Panc1 (cell line): ENCODE measurements around the gene UBR2. TPM values are rescaled to one million over a fixed set of nuclear protein-coding genes. Genes with fewer than 3 reads are reported as not detected.

Experiments used
- ATAC-seq: fragments of 200-7000 bp; cut with Tn5 transposase; 2 replicates; pipeline ENCODE4 v1.9.1; 2020; ENCODE audit warnings: mild to moderate bottlenecking, moderate library complexity
- BruUV-seq: library from RNA; stranded (reverse); fragments of 400-500 nt; replicated peaks from 2 replicates; lab custom pipeline; 2021; lab: Mats Ljungman, UMichigan
- CTCF ChIA-PET: fragments of 300-600 bp; sonication (Branson Sonifier 250); formaldehyde crosslinking; loops from one replicate; lab custom pipeline; 2022; ENCODE audit warnings: antibody characterized with exemption; lab: Charles Lee
- POLR2A ChIA-PET: fragments of 300-600 bp; sonication (Branson Sonifier 250); formaldehyde crosslinking; loops from one replicate; lab custom pipeline; 2022; ENCODE audit warnings: antibody characterized with exemption; lab: Charles Lee
- DNase-seq: peaks from one replicate; pipeline ENCODE4 v3.0.0-alpha.2; 2010; ENCODE audit warnings: low read depth, low spot score
- H3K27ac ChIP-seq: 2 replicates; pipeline ENCODE4 v1.5.1; 2011; ENCODE audit warnings: mild to moderate bottlenecking, low read length, inconsistent platforms
- H3K27me3 ChIP-seq: fragments of 200-500 bp; sonication (Bioruptor generic); 2 replicates; pipeline ENCODE4 v1.6.0; 2014; ENCODE audit warnings: low read length, inconsistent platforms; ENCODE audit not compliant: control insufficient read depth, insufficient read depth
- H3K36me3 ChIP-seq: fragments of 200-500 bp; sonication (Bioruptor generic); 2 replicates; pipeline ENCODE4 v1.5.1; 2014; ENCODE audit warnings: inconsistent platforms, mild to moderate bottlenecking, low read length, moderate library complexity; ENCODE audit not compliant: control insufficient read depth, insufficient read depth
- H3K4me1 ChIP-seq: 2 replicates; pipeline ENCODE4 v1.5.1; 2011; ENCODE audit warnings: inconsistent platforms, mild to moderate bottlenecking, low read length, moderate library complexity; ENCODE audit not compliant: control insufficient read depth, insufficient read depth
- H3K4me3 ChIP-seq, 2 experiments: 2 replicates each; pipeline ENCODE4 v1.5.1; 2011 to 2012; ENCODE audit warnings: low read depth in 2 of 2, low read length in 2 of 2, mild to moderate bottlenecking in 2 of 2, inconsistent platforms in 1 of 2, moderate library complexity in 1 of 2
- H3K9me3 ChIP-seq: fragments of 200-500 bp; sonication (Bioruptor generic); 2 replicates; pipeline ENCODE4 v1.5.1; 2014; ENCODE audit warnings: low read depth, mild to moderate bottlenecking, inconsistent platforms, low read length, moderate library complexity; ENCODE audit not compliant: control insufficient read depth, insufficient read depth
- CTCF ChIP-seq: fragments of 450-650 bp; IDR thresholded peaks from 2 replicates; pipeline ENCODE4 v1.5.1; 2017; ENCODE audit warnings: mild to moderate bottlenecking
- POLR2AphosphoS5 ChIP-seq: IDR thresholded peaks from 2 replicates; pipeline ENCODE4 v1.6.1; 2012; ENCODE audit warnings: mild to moderate bottlenecking, low read depth, low read length, moderate library complexity
- REST ChIP-seq, 2 experiments: IDR thresholded peaks; 2 replicates each; pipeline ENCODE4 v1.6.1; 2011 to 2012; ENCODE audit warnings: low read depth in 2 of 2, control low read depth in 1 of 2, low read length in 1 of 2, mild to moderate bottlenecking in 1 of 2, moderate library complexity in 1 of 2; ENCODE audit not compliant: insufficient read depth in 1 of 2
- SIN3A ChIP-seq: IDR thresholded peaks from 2 replicates; pipeline ENCODE4 v1.6.1; 2012; ENCODE audit warnings: low read depth, mild to moderate bottlenecking, low read length, moderate library complexity, borderline replicate concordance; ENCODE audit not compliant: insufficient read depth
- TCF7L2 ChIP-seq: IDR thresholded peaks from 2 replicates; pipeline ENCODE4 v1.6.1; 2011; ENCODE audit warnings: mild to moderate bottlenecking, low read depth, low read length, inconsistent platforms
- in situ Hi-C: cut with HindIII; loops from 2 replicates; pipeline ENCODE4 v1.10.0; 2016; ENCODE audit warnings: low sequenced_read_pairs, low pct_unique_long_range_greater_than_20kb
- intact Hi-C: fragments of 100-400 bp; cut with micrococcal nuclease; formaldehyde crosslinking; loops from one replicate; pipeline ENCODE4 v1.10.0; 2022; ENCODE audit not compliant: unreplicated experiment
- total RNA-seq: library from RNA; stranded (reverse); gene quantifications from one replicate; pipeline ENCODE4 v1.2.1, GENCODE V29; 2021; ENCODE audit not compliant: unreplicated experiment

Gene UBR2
- total RNA-seq, 1 experiment from 2014 or later: 19.1 TPM

GRCh38 chr6:42708096-42708495 lies 144.3 kb downstream of the UBR2 start:
- H3K27me3 ChIP-seq: no peaks in the 10 kb centered on the region
- DNase-seq: no peak
- intact Hi-C loops: no loop called here
- no peaks in the 10 kb centered on the region for H3K36me3 ChIP-seq
- in situ Hi-C loops: no loop called here
- no peaks in the 10 kb centered on the region for H3K9me3 ChIP-seq
- no peak for ATAC-seq
- ChIA-PET POLR2A (no interaction called here), CTCF (no interaction called here)
- no peak overlapping the region for H3K4me3 ChIP-seq
- no peak overlapping the region for H3K27ac ChIP-seq
- TF ChIP-seq SIN3A: no peak
- no peak for TF ChIP-seq POLR2AphosphoS5
- TF ChIP-seq CTCF: no peak
- TF ChIP-seq REST (IDR thresholded peaks at IDR 0.05; ENCODE audit: insufficient read depth in 1 of 2, low read depth in 2 of 2, low read length in 1 of 2): no peak
- TF ChIP-seq TCF7L2: no peak
- BruUV-seq: no TSS peak
- H3K4me1 ChIP-seq: no peaks in the 10 kb centered on the region

GRCh38 chr6:42709871-42710270 lies 146.0 kb downstream of the UBR2 start:
- Histone ChIP-seq H3K36me3 (no peaks in the 10 kb centered on the region), H3K9me3 (no peaks in the 10 kb centered on the region), H3K4me1 (no peaks in the 10 kb centered on the region; the same call in 1 of the 2 replicates), H3K27ac (no peak overlapping the region), H3K4me3 (no peak overlapping the region), H3K27me3 (no peaks in the 10 kb centered on the region)
- intact Hi-C loops: no loop called here
- DNase-seq (no peak), ATAC-seq (no peak)
- CTCF ChIA-PET: no interaction called here
- in situ Hi-C loops: no loop called here
- TF ChIP-seq TCF7L2 (no peak), SIN3A (no peak), CTCF (no peak), REST (IDR thresholded peaks at IDR 0.05; ENCODE audit: insufficient read depth in 1 of 2, low read depth in 2 of 2, low read length in 1 of 2) (no peak), POLR2AphosphoS5 (no peak)
- POLR2A ChIA-PET: no interaction called here
- no TSS peak for BruUV-seq
